Prostate gland (tissue), 2 donors: ENCODE results near the gene LRRC41. TPM values are rescaled to one million over a fixed set of nuclear protein-coding genes. Genes with fewer than 3 reads are reported as not detected.
"Not testable (repeated sequence)": the region's sequence is repeated elsewhere in the genome, so short reads cannot be mapped to it uniquely, and the experiment has no call there.

Experiments used
- DNase-seq: peaks from one replicate; pipeline ENCODE4 v3.0.0-alpha.2; 2019; ENCODE audit warnings: low spot score
- H3K27ac ChIP-seq, 2 donors: fragments of 200-600 bp; sonication (generic); 2 replicates each; pipeline ENCODE4 v1.5.1; 2017 to 2019
- H3K27me3 ChIP-seq: fragments of 200-600 bp; sonication (generic); replicated peaks from 2 replicates; pipeline ENCODE4 v1.5.1; 2019; ENCODE audit not compliant: insufficient read depth
- H3K36me3 ChIP-seq, 2 donors: fragments of 200-600 bp; sonication (generic); 1 replicate in 1 of 2; 2 replicates in 1 of 2; pipeline versions ENCODE4 v1.5.1 to v1.8.1; 2017 to 2019
- H3K4me1 ChIP-seq: fragments of 200-600 bp; sonication (generic); replicated peaks from 2 replicates; pipeline ENCODE4 v1.5.1; 2019
- H3K4me3 ChIP-seq, 2 donors: fragments of 200-600 bp; sonication (generic); 2 replicates each; pipeline ENCODE4 v1.5.1; 2017 to 2019
- H3K9me3 ChIP-seq: fragments of 200-600 bp; sonication (generic); 2 replicates; pipeline ENCODE4 v1.5.1; 2017
- POLR2A ChIP-seq: fragments of 450-650 bp; IDR thresholded peaks from one replicate; pipeline ENCODE4 v1.6.1; 2016; ENCODE audit warnings: antibody characterized with exemption, mild to moderate bottlenecking
- whole genome bisulfite sequencing: methylation state at CpG from one replicate; pipeline ENCODE4 v1.1.5; 2018; 5-methylcytosine and 5-hydroxymethylcytosine counted together
- intact Hi-C: fragments of 100-400 bp; cut with DNase I; formaldehyde crosslinking; loops from one replicate; pipeline ENCODE4 v1.14.2; 2022
- total RNA-seq, 2 donors: library from RNA; depleted of rRNA; stranded (reverse); fragments of >200 nt; gene quantifications; one replicate each; pipeline ENCODE4 v1.1.0, GENCODE V29; 2016
- TF ChIP-seq, protein P1 (sequence below), 4 experiments: fragments of 200-600 bp in 2 of 4; fragments of 450-650 bp in 2 of 4; sonication (generic) in 2 of 4; IDR thresholded peaks; 1 replicate in 3 of 4; 2 replicates in 1 of 4; pipeline ENCODE4 v1.5.1; 2016 to 2019; ENCODE audit warnings: antibody characterized with exemption in 4 of 4, mild to moderate bottlenecking in 2 of 4, moderate library complexity in 2 of 4

The LRRC41 gene
- total RNA-seq, 2 donors from 2014 or later: 97.2 to 143 TPM

DNA sequence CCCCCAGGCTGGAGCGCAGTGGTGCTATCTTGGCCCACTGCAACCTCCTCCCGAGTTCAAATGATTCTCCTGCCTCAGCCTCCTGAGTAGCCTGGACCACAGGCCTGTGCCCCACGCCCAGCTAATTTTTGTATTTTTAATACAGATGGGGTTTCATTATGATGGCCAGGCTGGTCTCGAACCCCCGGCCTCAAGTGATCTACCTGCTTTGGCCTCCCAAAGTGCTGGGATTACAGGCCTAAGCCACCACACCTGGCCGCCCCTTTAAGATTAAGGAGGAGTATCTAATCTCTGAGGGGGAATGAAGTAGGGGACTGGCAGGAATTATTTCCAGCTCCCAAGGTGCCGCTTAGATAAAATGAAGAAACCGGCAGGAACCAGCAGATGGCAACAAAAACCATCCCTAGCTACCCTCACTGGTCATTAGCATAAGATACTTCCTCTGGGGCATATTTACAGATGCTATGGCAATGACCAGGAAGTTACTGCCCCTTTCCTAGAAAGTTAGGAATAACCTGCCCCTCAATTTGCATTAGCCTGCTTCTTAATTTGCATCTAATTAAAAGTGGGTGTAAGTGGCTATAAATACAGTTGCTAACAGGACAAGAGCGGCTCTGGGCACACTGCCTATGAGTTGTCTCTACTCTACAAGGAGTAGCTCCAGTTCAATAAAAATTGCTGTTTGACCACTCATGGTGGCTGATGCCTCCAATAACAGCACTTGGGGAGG, 30.0 kb upstream of the LRRC41 start:
- 75% methylated on average over 9 of the region's 9 CpGs for WGBS

DNA sequence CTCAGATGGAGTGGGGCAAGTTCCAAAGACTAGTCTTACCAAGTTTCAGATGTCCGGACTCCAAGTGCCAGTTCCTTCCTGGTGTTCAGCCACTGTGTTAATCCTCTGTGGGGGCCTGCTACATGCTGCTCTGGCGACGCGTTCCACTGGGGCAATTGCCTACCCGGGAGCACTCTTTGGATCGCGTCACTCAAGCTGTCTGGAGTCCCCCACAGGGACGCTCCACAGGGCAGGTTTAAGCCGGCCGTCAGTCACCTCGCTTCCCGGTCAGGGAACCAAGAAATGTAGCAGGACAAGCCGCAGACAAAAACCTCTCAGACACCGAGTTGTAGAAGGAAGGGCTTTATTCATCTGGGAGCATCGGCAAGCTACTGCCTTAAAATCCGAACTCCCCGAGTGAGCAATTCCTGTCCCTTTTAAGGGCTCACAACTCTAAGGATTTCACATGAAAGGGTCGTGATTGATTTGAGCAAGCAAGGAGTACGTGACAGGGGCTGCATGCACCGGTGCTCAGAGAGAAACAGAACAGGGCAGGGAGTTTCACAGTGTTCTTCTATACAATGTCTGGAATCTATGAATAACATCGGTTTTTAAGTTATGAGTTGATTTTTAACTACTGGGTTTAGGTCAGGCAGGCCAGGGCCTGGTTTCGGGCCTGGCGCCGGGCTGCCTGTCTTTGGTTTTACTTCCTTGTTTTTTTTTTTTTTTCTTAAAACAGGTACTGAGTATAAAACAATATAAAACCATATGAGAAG, 28.5 kb upstream of the LRRC41 start:
- H3K27me3 ChIP-seq, H3K9me3 ChIP-seq, H3K4me1 ChIP-seq, H3K4me3 ChIP-seq, H3K36me3 ChIP-seq, intact Hi-C loops, DNase-seq: not testable (repeated sequence)
- WGBS: 79% methylated on average over 24 of the region's 24 CpGs
- H3K27ac ChIP-seq: peak overlapping the region in 1 of 2 donors; percentile 36

More for the DNA sequence above, 30.0 kb upstream of the LRRC41 start:
- Histone ChIP-seq H3K36me3 (no peaks in the 10 kb centered on the region), H3K27ac (no peak overlapping the region), H3K4me1 (no peaks in the 10 kb centered on the region), H3K4me3 (no peak overlapping the region), H3K27me3 (no peaks in the 10 kb centered on the region), H3K9me3 (no peaks in the 10 kb centered on the region)
- intact Hi-C loops: no loop called here
- TF ChIP-seq, protein P1, sequence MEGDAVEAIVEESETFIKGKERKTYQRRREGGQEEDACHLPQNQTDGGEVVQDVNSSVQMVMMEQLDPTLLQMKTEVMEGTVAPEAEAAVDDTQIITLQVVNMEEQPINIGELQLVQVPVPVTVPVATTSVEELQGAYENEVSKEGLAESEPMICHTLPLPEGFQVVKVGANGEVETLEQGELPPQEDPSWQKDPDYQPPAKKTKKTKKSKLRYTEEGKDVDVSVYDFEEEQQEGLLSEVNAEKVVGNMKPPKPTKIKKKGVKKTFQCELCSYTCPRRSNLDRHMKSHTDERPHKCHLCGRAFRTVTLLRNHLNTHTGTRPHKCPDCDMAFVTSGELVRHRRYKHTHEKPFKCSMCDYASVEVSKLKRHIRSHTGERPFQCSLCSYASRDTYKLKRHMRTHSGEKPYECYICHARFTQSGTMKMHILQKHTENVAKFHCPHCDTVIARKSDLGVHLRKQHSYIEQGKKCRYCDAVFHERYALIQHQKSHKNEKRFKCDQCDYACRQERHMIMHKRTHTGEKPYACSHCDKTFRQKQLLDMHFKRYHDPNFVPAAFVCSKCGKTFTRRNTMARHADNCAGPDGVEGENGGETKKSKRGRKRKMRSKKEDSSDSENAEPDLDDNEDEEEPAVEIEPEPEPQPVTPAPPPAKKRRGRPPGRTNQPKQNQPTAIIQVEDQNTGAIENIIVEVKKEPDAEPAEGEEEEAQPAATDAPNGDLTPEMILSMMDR (IDR thresholded peaks at IDR 0.05): peak in 1 of 4 experiments; percentile 23
- no peak for TF ChIP-seq POLR2A
- DNase-seq: no peak

DNA sequence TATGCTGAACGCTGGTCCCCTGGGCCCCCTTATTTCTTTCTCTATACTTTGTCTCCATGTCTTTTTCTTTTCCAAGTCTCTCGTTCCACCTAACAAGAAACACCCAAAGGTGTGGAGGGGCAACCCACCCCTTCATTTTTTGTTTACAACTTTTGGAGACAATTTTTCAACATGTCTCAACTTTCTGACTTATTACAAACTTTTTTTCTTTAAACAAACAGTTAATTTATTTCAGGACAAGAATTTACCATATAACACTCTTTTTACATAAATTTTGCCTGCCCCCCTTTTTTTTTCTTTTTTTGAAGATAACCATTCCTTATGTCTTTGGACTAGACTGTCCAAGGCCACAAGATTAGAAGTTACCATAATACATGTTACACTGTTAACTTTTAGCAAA, 27.0 kb upstream of the LRRC41 start:
- H3K27ac ChIP-seq, H3K4me3 ChIP-seq, intact Hi-C loops, DNase-seq, H3K36me3 ChIP-seq, H3K4me1 ChIP-seq, H3K9me3 ChIP-seq, H3K27me3 ChIP-seq: not testable (repeated sequence)
- 80% methylated on average over 2 of the region's 2 CpGs for WGBS

DNA sequence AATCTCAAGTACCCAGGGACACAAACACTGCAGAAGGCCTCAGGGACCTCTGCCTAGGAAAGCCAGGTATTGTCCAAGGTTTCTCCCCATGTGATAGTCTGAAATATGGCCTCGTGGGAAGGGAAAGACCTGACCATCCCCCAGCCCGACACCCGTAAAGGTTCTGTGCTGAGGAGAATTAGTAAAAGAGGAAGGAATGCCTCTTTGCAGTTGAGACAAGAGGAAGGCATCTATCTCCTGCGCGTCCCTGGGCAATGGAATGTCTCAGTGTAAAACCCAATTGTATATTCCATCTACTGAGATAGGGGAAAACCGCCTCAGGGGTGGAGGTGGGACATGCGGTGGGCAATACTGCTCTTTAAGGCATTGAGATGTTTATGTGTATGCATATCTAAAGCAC, 26.4 kb upstream of the LRRC41 start:
- H3K4me1 ChIP-seq, DNase-seq, H3K36me3 ChIP-seq, H3K27me3 ChIP-seq, intact Hi-C loops, H3K9me3 ChIP-seq, H3K27ac ChIP-seq, H3K4me3 ChIP-seq: not testable (repeated sequence)
- WGBS: 76% methylated on average over 7 of the region's 7 CpGs

DNA sequence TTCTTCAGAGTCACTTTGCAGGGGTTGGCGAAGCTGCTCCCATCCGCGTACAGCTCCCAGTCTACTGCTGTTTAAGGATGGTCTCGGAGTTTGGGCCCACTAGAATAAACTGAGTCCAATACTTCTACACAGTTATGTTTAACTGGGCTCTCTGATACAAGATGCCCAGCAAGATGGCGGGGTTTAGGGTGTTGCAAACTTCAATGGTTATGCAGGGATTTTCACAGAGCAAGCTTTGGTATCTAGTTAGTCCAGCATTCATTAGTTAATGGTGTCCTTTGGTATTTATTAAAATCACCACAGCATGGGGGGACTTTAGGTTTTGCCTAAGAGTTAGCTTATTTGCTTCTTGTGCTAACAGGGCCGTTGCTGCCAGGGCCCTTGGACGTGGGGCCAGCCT, 24.8 kb upstream of the LRRC41 start:
- DNase-seq, H3K27me3 ChIP-seq, H3K36me3 ChIP-seq, H3K9me3 ChIP-seq, H3K27ac ChIP-seq, intact Hi-C loops, H3K4me3 ChIP-seq, H3K4me1 ChIP-seq: not testable (repeated sequence)
- WGBS: 94% methylated on average over 7 of the region's 7 CpGs

DNA sequence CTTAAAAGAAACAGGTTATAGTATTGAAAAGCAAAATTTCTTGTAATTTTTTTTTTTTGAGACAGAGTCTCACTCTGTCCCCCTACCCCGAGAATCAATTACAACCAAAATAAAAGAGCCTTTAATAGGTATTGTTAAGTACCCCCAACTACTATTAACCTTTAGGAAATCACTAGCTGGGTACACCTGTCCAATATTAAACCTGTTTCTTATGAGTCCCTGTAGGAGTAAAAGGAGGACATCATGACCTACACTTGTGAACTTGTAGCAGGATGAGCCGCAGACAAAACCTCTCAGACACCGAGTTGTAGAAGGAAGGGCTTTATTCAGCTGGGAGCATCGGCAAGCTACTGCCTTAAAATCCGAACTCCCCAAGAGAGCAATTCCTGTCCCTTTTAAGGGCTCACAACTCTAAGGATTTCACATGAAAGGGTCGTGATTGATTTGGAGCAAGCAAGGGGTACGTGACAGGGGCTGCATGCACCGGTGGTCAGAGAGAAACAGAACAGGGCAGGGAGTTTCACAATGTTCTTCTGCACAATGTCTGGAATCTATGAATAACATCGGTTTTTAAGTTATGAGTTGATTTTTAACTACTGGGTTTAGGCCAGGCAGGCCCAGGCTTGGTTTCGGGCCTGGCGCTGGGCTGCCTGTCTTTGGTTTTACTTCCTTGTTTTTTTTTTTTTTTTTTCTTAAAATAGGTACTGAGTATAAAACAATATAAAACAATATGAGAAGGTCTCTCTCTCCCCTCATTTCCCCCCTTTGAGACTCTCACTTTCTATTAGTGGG, 22.1 kb upstream of the LRRC41 start:
- H3K27me3 ChIP-seq, DNase-seq, H3K4me1 ChIP-seq, H3K4me3 ChIP-seq, H3K9me3 ChIP-seq, H3K27ac ChIP-seq, H3K36me3 ChIP-seq, intact Hi-C loops: not testable (repeated sequence)
- WGBS: 91% methylated on average over 11 of the region's 11 CpGs

DNA sequence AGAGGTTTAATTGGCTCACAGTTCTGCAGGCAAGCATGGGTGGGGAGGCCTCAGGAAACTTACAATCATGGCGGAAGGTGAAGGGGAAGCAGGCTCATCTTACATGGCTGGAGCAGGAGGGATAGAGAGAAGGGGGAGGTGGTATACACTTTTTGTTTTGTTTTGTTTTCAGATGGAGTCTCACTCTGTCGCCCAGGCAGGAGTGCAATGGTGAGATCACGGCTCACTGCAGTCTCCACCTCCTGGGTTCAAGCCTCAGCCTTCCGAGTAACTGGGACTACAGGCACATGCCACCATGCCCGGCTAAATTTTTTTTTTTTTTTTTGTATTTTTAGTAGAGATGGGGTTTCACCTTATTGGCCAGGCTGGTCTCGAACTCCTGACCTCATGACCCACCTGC, 18.8 kb upstream of the LRRC41 start:
- DNase-seq, intact Hi-C loops: not testable (repeated sequence)
- WGBS: 96% methylated on average over 6 of the region's 6 CpGs

DNA sequence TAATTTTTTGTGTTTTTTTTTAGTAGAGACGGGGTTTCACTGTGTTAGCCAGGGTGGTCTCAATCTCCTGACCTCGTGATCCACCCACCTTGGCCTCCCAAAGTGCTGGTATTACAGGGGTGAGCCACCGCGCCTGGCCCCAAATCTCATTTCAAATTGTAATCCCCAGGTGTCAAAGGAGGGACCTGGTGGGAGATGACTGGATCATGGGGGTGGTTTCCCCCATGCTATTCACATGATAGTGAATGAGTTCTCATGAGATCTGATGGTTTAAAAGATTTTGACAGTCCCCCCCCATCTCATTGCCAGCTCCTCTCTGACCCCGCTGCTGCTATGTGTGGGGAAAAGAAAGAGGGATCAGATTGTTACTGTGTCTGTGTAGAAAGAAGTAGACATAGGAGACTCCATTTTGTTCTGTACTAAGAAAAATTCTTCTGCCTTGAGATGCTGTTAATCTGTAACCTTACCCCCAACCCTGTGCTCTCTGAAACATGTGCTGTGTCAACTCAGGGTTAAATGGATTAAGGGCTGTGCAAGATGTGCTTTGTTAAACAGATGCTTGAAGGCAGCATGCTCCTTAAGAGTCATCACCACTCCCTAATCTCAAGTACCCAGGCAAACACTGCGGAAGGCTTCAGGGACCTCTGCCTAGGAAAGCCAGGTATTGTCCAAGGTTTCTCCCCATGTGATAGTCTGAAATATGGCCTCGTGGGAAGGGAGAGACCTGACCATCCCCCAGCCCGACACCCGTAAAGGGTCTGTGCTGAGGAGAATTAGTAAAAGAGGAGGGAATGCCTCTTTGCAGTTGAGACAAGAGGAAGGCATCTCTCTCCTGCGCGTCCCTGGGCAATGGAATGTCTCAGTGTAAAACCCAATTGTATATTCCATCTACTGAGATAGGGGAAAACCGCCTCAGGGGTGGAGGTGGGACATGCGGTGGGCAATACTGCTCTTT, 16.8 kb upstream of the LRRC41 start:
- H3K27me3 ChIP-seq, intact Hi-C loops, DNase-seq, H3K27ac ChIP-seq, H3K4me3 ChIP-seq, H3K9me3 ChIP-seq, H3K36me3 ChIP-seq, H3K4me1 ChIP-seq: not testable (repeated sequence)
- 71% methylated on average over 11 of the region's 13 CpGs for WGBS

More for the DNA sequence above, 18.8 kb upstream of the LRRC41 start:
- not testable (repeated sequence) for H3K9me3 ChIP-seq, H3K4me3 ChIP-seq, H3K36me3 ChIP-seq, H3K27me3 ChIP-seq, H3K4me1 ChIP-seq, H3K27ac ChIP-seq

DNA sequence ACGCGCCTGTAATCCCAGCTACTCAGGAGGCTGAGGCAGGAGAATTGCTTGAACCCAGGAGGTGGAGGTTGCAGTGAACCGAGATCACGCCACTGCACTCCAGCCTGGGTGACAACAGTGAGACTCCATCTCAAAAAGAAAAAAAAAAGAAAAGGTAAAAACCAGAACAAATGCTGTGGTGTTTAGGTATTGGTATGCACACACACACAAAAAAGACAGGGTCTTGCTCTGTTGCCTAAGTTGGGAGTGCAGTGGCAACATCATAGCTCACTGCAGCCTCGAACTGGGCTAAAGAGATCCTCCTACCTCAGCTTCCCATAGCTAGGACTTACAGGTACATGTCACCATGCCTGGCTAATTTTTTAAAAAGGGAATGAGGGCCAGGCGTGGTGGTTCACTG, 15.9 kb upstream of the LRRC41 start:
- DNase-seq, H3K4me3 ChIP-seq, H3K4me1 ChIP-seq, H3K9me3 ChIP-seq, H3K27ac ChIP-seq, intact Hi-C loops, H3K27me3 ChIP-seq, H3K36me3 ChIP-seq: not testable (repeated sequence)
- 93% methylated on average over 6 of the region's 6 CpGs for WGBS
